H9 (cell line): Measurements from ENCODE around the gene DPH2. TPM values are rescaled to one million over a fixed set of nuclear protein-coding genes. Genes with fewer than 3 reads are reported as not detected.

Source experiments
- DNase-seq: peaks from one replicate; pipeline ENCODE4 v3.0.0-alpha.2; 2017
- H2AFZ ChIP-seq: one replicate; pipeline ENCODE4 v1.6.1; 2013; ENCODE audit warnings: mild to moderate bottlenecking, low read length, control low read depth, moderate library complexity
- H2AK5ac ChIP-seq: 2 replicates; pipeline ENCODE4 v1.6.1; 2013; ENCODE audit warnings: low read length, control low read depth, mixed read lengths; ENCODE audit not compliant: insufficient read length
- H2BK120ac ChIP-seq: one replicate; pipeline ENCODE4 v1.6.1; 2013; ENCODE audit warnings: low read depth, mild to moderate bottlenecking, low read length, control low read depth, inconsistent platforms; ENCODE audit not compliant: poor library complexity, severe bottlenecking
- H2BK12ac ChIP-seq: 2 replicates; pipeline ENCODE4 v1.6.1; 2013; ENCODE audit warnings: low read length, control low read depth, mixed read lengths, low read depth; ENCODE audit not compliant: insufficient read length
- H2BK15ac ChIP-seq: 2 replicates; pipeline ENCODE4 v1.6.1; 2013; ENCODE audit warnings: low read depth, low read length, control low read depth
- H2BK20ac ChIP-seq: one replicate; pipeline ENCODE4 v1.6.1; 2013; ENCODE audit warnings: low read depth, mild to moderate bottlenecking, low read length, control low read depth, inconsistent platforms; ENCODE audit not compliant: poor library complexity, severe bottlenecking
- H2BK5ac ChIP-seq: 2 replicates; pipeline ENCODE4 v1.6.1; 2013; ENCODE audit warnings: low read length, control low read depth, mixed read lengths; ENCODE audit not compliant: insufficient read length
- H3K14ac ChIP-seq: 2 replicates; pipeline ENCODE4 v1.6.1; 2013; ENCODE audit warnings: low read length, control low read depth; ENCODE audit not compliant: insufficient read depth
- H3K18ac ChIP-seq: 2 replicates; pipeline ENCODE4 v1.6.1; 2013; ENCODE audit warnings: low read depth, mild to moderate bottlenecking, mixed read lengths, low read length, control low read depth; ENCODE audit not compliant: insufficient read length
- H3K23ac ChIP-seq: 2 replicates; pipeline ENCODE4 v1.6.1; 2013; ENCODE audit warnings: low read length, control low read depth, mixed read lengths, low read depth; ENCODE audit not compliant: insufficient read length
- H3K23me2 ChIP-seq: 2 replicates; pipeline ENCODE4 v1.6.1; 2013; ENCODE audit warnings: low read depth, mild to moderate bottlenecking, mixed read lengths, low read length, control low read depth; ENCODE audit not compliant: insufficient read length, poor library complexity, severe bottlenecking
- H3K27ac ChIP-seq: 2 replicates; pipeline ENCODE4 v1.5.1; 2013; ENCODE audit warnings: low read length, control low read depth, mixed read lengths, low read depth; ENCODE audit not compliant: insufficient read length
- H3K27me3 ChIP-seq: 2 replicates; pipeline ENCODE4 v1.6.1; 2013; ENCODE audit warnings: low read length, control low read depth, inconsistent platforms; ENCODE audit not compliant: insufficient read depth
- H3K4ac ChIP-seq: 2 replicates; pipeline ENCODE4 v1.6.1; 2013; ENCODE audit warnings: low read depth, mild to moderate bottlenecking, control low read depth, inconsistent platforms, low read length, moderate library complexity
- H3K4me1 ChIP-seq: 2 replicates; pipeline ENCODE4 v1.6.1; 2013; ENCODE audit warnings: low read length, control low read depth, inconsistent platforms; ENCODE audit not compliant: insufficient read depth
- H3K4me2 ChIP-seq: 2 replicates; pipeline ENCODE4 v1.6.1; 2013; ENCODE audit warnings: low read length, control low read depth, mixed read lengths; ENCODE audit not compliant: insufficient read length, insufficient read depth
- H3K56ac ChIP-seq: 2 replicates; pipeline ENCODE4 v1.6.1; 2013; ENCODE audit warnings: low read depth, mild to moderate bottlenecking, mixed read lengths, low read length, control low read depth; ENCODE audit not compliant: insufficient read length
- H3K79me1 ChIP-seq: 2 replicates; pipeline ENCODE4 v1.6.1; 2013; ENCODE audit warnings: low read depth, mild to moderate bottlenecking, moderate library complexity, low read length, control low read depth, inconsistent platforms; ENCODE audit not compliant: insufficient read depth, poor library complexity, severe bottlenecking
- H3K79me2 ChIP-seq: 2 replicates; pipeline ENCODE4 v1.6.1; 2013; ENCODE audit warnings: low read length, control low read depth, inconsistent platforms; ENCODE audit not compliant: insufficient read depth
- H3K9ac ChIP-seq: 2 replicates; pipeline ENCODE4 v1.6.1; 2013; ENCODE audit warnings: low read length, control low read depth, mixed read lengths; ENCODE audit not compliant: insufficient read length; ENCODE audit errors: extremely low read depth
- H3K9me3 ChIP-seq: one replicate; pipeline ENCODE4 v1.6.1; 2013; ENCODE audit warnings: low read depth, low read length, inconsistent platforms; ENCODE audit not compliant: control insufficient read depth
- H3T11ph ChIP-seq: one replicate; pipeline ENCODE4 v1.6.1; 2013; ENCODE audit warnings: mild to moderate bottlenecking, low read length, control low read depth, inconsistent platforms
- H4K20me1 ChIP-seq: one replicate; pipeline ENCODE4 v1.6.1; 2013; ENCODE audit not compliant: control insufficient read depth, insufficient read length, insufficient read depth
- H4K5ac ChIP-seq: 2 replicates; pipeline ENCODE4 v1.6.1; 2013; ENCODE audit warnings: low read depth, mild to moderate bottlenecking, mixed read lengths, low read length, control low read depth; ENCODE audit not compliant: insufficient read length
- H4K8ac ChIP-seq: replicated peaks from 2 replicates; pipeline ENCODE4 v1.6.1; 2013; ENCODE audit warnings: low read length, control low read depth, mixed read lengths, low read depth; ENCODE audit not compliant: insufficient read length
- H4K91ac ChIP-seq: 2 replicates; pipeline ENCODE4 v1.6.1; 2013; ENCODE audit warnings: low read depth, mild to moderate bottlenecking, moderate library complexity, mixed read lengths, low read length, control low read depth; ENCODE audit not compliant: insufficient read length
- H3K27ac Mint-ChIP-seq, 3 experiments: 2 replicates in 2 of 3; 3 replicates in 1 of 3; pipeline ENCODE4 v1.8.0; 2020 to 2021; ENCODE audit warnings: mixed read lengths in 3 of 3, mild to moderate bottlenecking in 1 of 3, moderate library complexity in 1 of 3
- H3K27me3 Mint-ChIP-seq: 2 replicates; pipeline ENCODE4 v1.8.0; 2021; ENCODE audit warnings: low read depth, mild to moderate bottlenecking, moderate library complexity, mixed read lengths
- H3K36me3 Mint-ChIP-seq, 3 experiments: 2 replicates in 2 of 3; 3 replicates in 1 of 3; pipeline ENCODE4 v1.8.0; 2020 to 2021; ENCODE audit warnings: low read depth in 3 of 3, mixed read lengths in 3 of 3; ENCODE audit not compliant: insufficient read depth in 1 of 3
- H3K4me1 Mint-ChIP-seq, 2 experiments: 2 replicates each; pipeline ENCODE4 v1.8.0; 2020; ENCODE audit warnings: mixed read lengths in 2 of 2
- H3K4me3 Mint-ChIP-seq, 2 experiments: 2 replicates in 1 of 2; 3 replicates in 1 of 2; pipeline ENCODE4 v1.8.0; 2020 to 2021; ENCODE audit warnings: mild to moderate bottlenecking in 2 of 2, mixed read lengths in 2 of 2, moderate library complexity in 1 of 2
- H3K9me3 Mint-ChIP-seq, 2 experiments: 2 replicates in 1 of 2; 3 replicates in 1 of 2; pipeline ENCODE4 v1.8.0; 2020; ENCODE audit warnings: mild to moderate bottlenecking in 2 of 2, mixed read lengths in 2 of 2, moderate library complexity in 1 of 2
- CTCF ChIP-seq: fragments of 200-600 bp; sonication (generic); conservative IDR thresholded peaks from 3 replicates; pipeline ENCODE4 v1.8.0; 2021; ENCODE audit warnings: antibody characterized with exemption, mild to moderate bottlenecking
- WGBS: extraction: QIAGEN DNeasy Blood & Tissue Kit; methylation state at CpG from one replicate; pipeline ENCODE4 v1.1.7; 2013; ENCODE audit warnings: missing lambda C conversion rate, low lambda C conversion rate, mixed read lengths; ENCODE audit not compliant: insufficient read length; ENCODE audit errors: extremely low coverage; 5-methylcytosine and 5-hydroxymethylcytosine counted together
- total RNA-seq: library from RNA; stranded (reverse); gene quantifications from 2 replicates; pipeline ENCODE4 v1.2.1, GENCODE V29; 2021

The DPH2 gene
- total RNA-seq, 1 experiment from 2014 or later, result 74.4 TPM

GRCh38 chr1:44012941-44013609 lies 43.3 kb downstream of the DPH2 start:
- Histone ChIP-seq H3T11ph (no peak overlapping the region), H2AK5ac (no peak overlapping the region), H3K23me2 (no peaks in the 10 kb centered on the region), H4K8ac (no peak overlapping the region), H4K20me1 (no peaks in the 10 kb centered on the region), H3K9ac (no peak overlapping the region), H2BK15ac (no peak overlapping the region), H3K27me3 (no peaks in the 10 kb centered on the region), H2BK20ac (no peak overlapping the region), H2BK120ac (no peak overlapping the region), H3K18ac (no peak overlapping the region), H4K5ac (no peak overlapping the region), H3K4me2 (no peak overlapping the region), H3K23ac (no peak overlapping the region), H3K27ac (no peak overlapping the region), H3K4me1 (peaks cover 3% of the 10 kb centered on the region; the same call in 1 of the 2 replicates), H3K79me1 (no peaks in the 10 kb centered on the region), H3K56ac (no peak overlapping the region), H3K9me3 (no peaks in the 10 kb centered on the region), H3K79me2 (no peaks in the 10 kb centered on the region), H3K4ac (no peak overlapping the region), H2AFZ (no peak overlapping the region), H2BK5ac (no peak overlapping the region), H4K91ac (no peak overlapping the region), H3K14ac (no peak overlapping the region; the same call in 1 of the 2 replicates), H2BK12ac (no peak overlapping the region)
- no peak for DNase-seq
- no peak overlapping the region for H3K27ac Mint-ChIP-seq
- H3K4me3 Mint-ChIP-seq, result no peak overlapping the region
- WGBS, result no CpG with 5 or more reads among the region's 13 CpGs
- no peak for TF ChIP-seq CTCF
- peaks cover 15 to 31% of the 10 kb centered on the region in 2 experiments for H3K4me1 Mint-ChIP-seq
- H3K27me3 Mint-ChIP-seq, result no peaks in the 10 kb centered on the region
- no peaks in the 10 kb centered on the region for H3K9me3 Mint-ChIP-seq
- peaks cover 7 to 16% (median 9%) of the 10 kb centered on the region in 3 experiments; a peak in 6 of 7 replicates for H3K36me3 Mint-ChIP-seq
